ENCODE data around the gene RASL10B.

RASL10B gene

DNA sequence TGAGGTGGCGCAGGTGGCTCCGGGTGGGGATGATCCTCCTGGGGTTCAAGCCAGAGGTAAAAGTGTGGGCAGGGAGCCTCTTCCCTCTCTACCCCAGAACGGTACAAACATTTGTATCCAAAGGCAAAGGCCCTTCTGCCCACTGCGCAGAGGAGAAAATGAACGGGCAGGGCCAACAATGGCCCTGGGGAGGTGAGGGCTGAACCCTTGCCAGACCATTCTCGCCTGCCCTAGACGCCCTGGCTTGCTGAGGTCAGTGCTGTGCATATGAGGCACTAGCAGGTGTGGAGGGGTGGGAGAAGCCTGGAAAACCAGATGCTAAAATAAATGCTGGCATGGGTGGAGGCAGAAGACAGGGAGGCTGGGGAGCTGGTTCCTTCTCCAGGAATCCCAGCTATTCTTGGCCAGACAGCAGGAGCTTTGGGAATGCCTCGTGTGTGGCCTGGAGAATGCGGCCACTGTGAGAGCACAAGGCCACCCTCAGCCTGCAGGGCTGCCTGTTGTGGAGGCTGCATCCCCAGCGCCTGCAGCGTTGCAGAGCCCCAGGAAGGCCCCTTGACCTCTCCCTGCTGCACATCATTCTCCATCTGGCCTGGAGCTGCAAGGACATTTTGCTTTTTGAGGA, 33.8 kb downstream of the RASL10B start:
- Mint-ChIP-seq H3K36me3 (no peaks in the 10 kb centered on the region), H3K27me3 (no peaks in the 10 kb centered on the region), H3K4me3 (peak overlapping the region; percentile 93), H3K4me1 (peaks cover 9% of the 10 kb centered on the region), H3K9me3 (no peaks in the 10 kb centered on the region), H3K27ac (no peak overlapping the region)

DNA sequence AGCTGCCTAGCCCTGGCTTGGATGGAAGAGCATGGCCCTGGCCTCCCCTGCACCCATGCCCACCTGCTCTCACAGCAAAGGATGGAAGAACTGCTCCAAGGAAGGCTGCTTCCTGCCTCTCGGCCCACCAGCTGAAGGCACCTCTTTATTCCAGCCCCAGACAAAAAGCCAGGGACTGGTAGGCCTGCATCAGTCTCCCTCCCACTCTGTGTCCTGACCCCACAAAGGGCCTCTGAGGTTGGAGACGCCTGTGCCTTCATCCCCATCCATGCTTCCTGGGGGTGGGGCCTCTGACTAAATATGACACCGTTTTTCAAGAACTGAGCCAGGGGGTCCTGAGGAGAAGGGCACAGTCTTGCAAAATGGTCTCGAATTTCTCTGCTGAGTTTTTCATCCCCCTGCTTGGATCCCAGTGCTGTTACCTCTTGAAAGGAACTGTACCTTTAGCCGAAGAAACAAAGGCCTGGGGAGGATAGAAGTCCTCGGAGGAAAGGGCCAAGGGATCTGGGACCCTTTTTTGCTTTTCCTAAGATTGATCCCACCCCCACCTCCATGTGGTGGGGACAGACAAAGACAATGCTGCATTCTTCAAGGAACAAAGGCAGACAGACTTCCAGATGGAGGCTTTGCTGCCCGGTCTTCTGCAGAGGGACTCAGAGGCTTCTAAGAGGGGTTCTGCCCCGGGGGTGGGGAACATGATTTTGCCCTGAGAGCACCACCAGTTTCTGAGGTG, 34.5 kb downstream of the RASL10B start:
- Mint-ChIP-seq H3K4me1 (peaks cover 9% of the 10 kb centered on the region), H3K27me3 (no peaks in the 10 kb centered on the region), H3K4me3 (peak overlapping the region; percentile 42), H3K36me3 (no peaks in the 10 kb centered on the region), H3K27ac (no peak overlapping the region), H3K9me3 (no peaks in the 10 kb centered on the region)

DNA sequence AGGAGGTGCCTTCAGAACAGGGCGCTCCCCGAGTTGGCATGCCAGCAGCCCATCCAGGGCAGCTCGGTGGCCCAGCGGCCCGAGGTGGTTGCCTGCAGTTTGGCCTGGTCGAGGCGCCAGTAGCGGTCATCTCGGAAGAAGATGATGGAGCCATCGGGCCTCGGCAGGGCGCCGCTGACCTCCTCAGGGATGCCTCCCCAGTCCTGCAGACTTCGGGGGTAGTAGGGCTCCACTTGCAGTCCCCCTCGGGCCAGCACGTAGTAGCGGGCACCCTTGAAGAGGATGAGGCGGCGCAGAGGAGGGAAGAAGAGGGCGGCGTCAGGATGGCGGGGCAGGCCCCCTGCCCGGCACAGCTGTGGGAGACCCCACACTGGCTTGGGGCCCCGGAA, 35.0 kb downstream of the RASL10B start:
- Mint-ChIP-seq H3K36me3 (no peaks in the 10 kb centered on the region), H3K27me3 (no peaks in the 10 kb centered on the region), H3K4me3 (no peak overlapping the region), H3K27ac (no peak overlapping the region), H3K4me1 (peaks cover 9% of the 10 kb centered on the region), H3K9me3 (no peaks in the 10 kb centered on the region)

DNA sequence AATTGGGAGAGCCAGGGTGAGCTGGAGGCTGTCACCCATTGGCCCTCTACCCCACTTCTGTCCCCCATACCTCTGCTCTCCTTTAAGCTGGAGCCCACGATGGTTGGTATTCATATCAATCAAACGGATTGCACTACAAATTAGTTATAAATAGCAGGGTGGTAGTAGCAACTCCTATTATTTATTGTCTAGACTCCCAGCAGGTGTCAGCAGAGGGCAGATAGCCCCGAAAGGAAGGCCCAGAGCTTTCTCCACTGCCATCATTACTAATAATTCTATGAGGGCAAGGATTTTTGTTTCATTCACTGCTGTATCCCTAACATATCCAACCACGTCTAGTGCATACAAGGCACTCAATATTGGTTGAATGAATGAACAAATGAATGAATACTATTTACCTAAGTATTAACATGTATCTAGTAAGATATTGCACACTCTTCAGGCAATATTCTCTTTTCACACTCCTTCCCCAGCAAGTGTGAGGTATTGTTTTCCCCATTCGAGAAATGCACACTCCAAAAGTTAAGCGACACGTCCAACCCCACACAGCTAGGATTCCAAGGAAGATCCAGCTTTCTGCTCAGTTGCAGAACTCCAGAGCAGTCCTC, 35.6 kb downstream of the RASL10B start:
- H3K9me3 Mint-ChIP-seq = no peaks in the 10 kb centered on the region
- H3K36me3 Mint-ChIP-seq = no peaks in the 10 kb centered on the region
- H3K27ac Mint-ChIP-seq = no peak overlapping the region
- H3K27me3 Mint-ChIP-seq = no peaks in the 10 kb centered on the region
- peaks cover 9% of the 10 kb centered on the region for H3K4me1 Mint-ChIP-seq
- H3K4me3 Mint-ChIP-seq = no peak overlapping the region

DNA sequence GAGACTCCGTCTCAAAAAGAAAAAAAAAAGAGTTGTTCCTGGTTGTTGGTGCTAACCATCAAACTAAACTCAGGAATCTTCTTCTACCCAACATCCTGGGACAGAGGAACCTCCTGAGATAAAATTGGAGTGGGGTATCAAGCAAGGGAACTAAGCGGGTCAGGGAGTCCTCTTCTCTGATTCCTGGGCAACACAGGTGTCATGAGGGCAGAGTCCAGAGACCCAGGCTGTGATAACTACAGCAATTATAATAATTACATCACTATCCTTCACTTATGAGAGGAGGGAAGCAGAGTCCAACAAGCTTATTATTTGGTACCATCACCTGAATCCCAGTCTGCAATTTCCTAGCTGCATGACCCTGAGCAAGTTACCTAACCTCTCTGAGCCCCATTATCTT, 37.4 kb downstream of the RASL10B start:
- no peaks in the 10 kb centered on the region for H3K27me3 Mint-ChIP-seq
- no peaks in the 10 kb centered on the region for H3K36me3 Mint-ChIP-seq
- H3K4me3 Mint-ChIP-seq = no peak overlapping the region
- no peaks in the 10 kb centered on the region for H3K9me3 Mint-ChIP-seq
- H3K27ac Mint-ChIP-seq = no peak overlapping the region
- H3K4me1 Mint-ChIP-seq = peaks cover 9% of the 10 kb centered on the region

DNA sequence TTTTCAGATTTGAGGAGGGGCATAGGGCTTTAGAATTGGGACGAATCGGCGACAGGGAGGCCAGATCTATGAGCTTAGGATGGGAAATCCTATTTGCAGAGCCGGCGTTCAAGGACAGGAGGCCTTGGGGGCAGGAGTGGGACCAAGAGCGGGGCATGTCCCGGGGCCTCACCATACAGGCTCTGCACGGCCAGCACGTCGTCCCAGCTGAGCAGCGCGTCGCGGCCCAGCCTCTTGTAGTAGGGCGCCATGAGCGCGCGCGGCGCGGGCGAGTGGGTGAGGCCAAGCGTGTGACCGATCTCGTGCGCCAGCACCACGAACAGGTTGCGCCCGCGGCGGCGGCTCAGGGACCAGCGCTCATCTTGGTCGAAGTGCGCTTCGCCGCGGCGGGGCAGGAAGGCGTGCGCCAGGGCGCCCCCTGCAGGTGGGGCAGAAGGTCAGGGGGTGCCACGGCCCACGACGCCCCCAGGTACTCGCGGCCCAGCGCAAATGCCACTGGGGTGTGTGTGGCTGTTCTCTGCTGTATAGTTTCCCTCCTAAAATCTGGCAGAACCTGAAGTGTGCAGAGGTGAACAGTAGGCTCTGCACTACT, 38.6 kb downstream of the RASL10B start:
- H3K9me3 Mint-ChIP-seq = no peaks in the 10 kb centered on the region
- H3K36me3 Mint-ChIP-seq = no peaks in the 10 kb centered on the region
- H3K27ac Mint-ChIP-seq = no peak overlapping the region
- H3K4me1 Mint-ChIP-seq = peaks cover 2% of the 10 kb centered on the region
- H3K27me3 Mint-ChIP-seq = no peaks in the 10 kb centered on the region
- H3K4me3 Mint-ChIP-seq = no peak overlapping the region

DNA sequence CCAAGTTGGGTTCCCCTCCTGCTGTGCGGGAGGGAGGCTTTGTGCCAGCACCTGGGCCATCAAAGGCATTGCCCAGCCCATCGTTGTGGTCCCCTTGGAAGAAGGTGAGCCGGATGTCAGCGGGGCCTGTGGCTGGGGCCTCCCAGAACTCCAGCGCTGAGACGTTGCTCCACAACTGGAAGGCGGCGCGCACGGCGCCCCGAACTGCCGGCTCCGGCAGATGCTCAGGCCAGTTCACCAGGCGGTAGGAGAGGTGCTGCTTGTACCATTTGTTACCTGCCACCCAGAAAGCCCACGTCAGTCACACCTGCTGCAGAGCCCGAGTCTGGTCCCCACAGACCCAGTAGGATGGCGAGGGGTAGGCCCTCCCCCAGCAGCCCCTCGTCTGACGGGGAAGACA, 41.7 kb downstream of the RASL10B start:
- no peaks in the 10 kb centered on the region for H3K27me3 Mint-ChIP-seq
- no peaks in the 10 kb centered on the region for H3K9me3 Mint-ChIP-seq
- no peak overlapping the region for H3K27ac Mint-ChIP-seq

DNA sequence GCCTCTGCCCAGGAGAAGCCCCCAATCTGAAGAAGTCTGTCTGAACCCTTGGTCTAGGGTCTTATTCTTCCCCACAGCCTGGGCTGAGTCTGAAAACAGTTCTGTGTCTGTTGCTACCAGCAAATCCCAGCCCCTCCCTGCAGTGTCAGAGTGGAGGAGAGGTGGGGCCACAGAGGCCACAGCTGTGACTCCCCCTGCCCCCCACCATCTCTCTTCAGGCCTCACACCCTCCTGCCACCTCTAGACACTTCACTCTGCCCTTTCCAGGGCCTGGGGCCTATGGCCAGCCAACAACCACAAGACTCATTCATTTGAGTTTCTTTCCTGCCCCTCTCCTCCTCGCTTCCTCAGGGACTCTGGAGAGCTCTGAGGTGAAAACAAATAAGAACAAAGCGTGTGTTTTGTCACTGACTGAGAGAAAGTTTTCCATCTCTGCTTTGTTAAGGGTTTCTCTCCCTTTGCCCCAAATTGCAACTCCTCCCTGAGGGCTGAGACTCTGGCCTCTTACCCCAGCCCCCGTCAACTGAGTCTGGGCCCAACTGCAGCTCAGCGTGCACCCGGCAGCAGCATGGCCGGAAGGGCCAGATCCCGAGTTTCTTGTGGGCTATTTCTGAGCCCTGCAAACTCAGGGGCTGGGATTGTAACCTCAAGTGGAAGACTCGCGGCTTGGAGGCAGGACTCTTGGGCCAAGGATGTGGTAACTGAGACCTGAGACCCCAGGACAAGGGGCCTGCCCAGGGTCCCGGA, 42.4 kb downstream of the RASL10B start:
- Mint-ChIP-seq H3K27ac (no peak overlapping the region), H3K9me3 (no peaks in the 10 kb centered on the region), H3K4me1 (no peaks in the 10 kb centered on the region)

More for the DNA sequence above, 41.7 kb downstream of the RASL10B start:
- no peak overlapping the region for H3K4me3 Mint-ChIP-seq
- H3K36me3 Mint-ChIP-seq = no peaks in the 10 kb centered on the region
- H3K4me1 Mint-ChIP-seq = no peaks in the 10 kb centered on the region

DNA sequence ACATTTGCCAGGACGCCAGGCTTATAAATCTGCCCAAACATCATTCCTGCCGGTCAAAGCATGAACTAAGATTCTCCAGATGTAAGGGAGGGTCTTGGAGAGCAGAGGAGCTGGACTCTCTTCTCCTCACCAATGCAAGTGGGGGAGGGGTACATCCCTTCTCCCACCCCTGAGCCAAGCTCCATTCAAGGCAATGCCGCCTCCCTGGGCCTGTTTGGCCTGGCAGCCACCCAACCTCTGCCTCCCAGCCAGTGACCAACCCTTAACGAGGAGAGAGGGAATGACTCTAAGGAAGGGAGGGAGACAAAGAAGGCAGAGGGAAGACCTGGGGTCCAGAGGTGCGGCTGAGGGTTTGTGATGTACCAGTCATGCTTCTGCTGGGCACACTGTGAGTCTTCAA, 43.1 kb downstream of the RASL10B start:
- Mint-ChIP-seq H3K36me3 (no peaks in the 10 kb centered on the region), H3K27ac (no peak overlapping the region), H3K4me1 (no peaks in the 10 kb centered on the region), H3K27me3 (no peaks in the 10 kb centered on the region), H3K4me3 (no peak overlapping the region), H3K9me3 (no peaks in the 10 kb centered on the region)

More for the DNA sequence above, 42.4 kb downstream of the RASL10B start:
- no peaks in the 10 kb centered on the region for H3K36me3 Mint-ChIP-seq
- H3K4me3 Mint-ChIP-seq = no peak overlapping the region
- no peaks in the 10 kb centered on the region for H3K27me3 Mint-ChIP-seq

DNA sequence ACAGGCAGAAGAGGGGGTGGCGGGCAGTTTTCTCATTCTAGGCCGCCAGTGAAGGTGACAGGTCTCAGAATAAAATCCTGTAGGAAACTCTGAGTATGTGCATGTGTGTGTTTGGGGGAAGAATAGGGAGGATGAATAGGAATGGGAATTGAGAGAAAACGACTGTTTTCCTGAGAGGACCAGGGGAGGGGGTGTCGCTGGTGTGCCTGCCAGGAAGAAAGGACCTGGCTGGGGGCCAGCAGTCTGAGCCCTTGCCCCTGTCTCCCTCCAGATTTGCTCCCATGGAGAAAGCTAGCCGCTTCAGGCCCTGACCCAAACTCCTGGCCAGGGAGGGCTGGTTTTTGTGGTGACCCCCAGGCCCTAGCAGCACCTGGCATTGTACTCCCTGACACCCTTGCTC, 43.6 kb downstream of the RASL10B start:
- Mint-ChIP-seq H3K4me1 (no peaks in the 10 kb centered on the region), H3K4me3 (no peak overlapping the region), H3K27ac (no peak overlapping the region)

DNA sequence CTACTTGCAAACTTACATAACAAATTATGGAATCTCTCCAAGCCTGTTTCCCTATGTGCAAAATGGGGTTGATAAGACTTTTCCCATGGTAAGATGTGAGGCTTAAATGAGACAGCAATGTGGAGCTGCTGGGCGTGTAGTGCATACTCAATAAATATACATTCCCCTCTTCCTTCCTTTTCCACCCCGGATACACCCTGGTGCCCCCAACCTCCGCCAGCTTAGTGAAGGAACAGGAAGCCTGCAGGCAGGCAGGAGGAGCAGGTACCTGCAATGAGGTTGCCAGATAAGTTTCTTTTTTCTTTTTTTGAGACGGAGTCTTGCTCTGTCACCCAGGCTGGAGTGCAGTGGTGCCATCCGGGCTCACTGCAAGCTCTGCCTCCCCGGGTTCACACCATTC, 44.1 kb downstream of the RASL10B start:
- no peak overlapping the region for H3K4me3 Mint-ChIP-seq
- H3K4me1 Mint-ChIP-seq = no peaks in the 10 kb centered on the region
- no peaks in the 10 kb centered on the region for H3K9me3 Mint-ChIP-seq
- no peak overlapping the region for H3K27ac Mint-ChIP-seq
- H3K27me3 Mint-ChIP-seq = no peaks in the 10 kb centered on the region
- no peaks in the 10 kb centered on the region for H3K36me3 Mint-ChIP-seq

More for the DNA sequence above, 43.6 kb downstream of the RASL10B start:
- H3K27me3 Mint-ChIP-seq = no peaks in the 10 kb centered on the region
- no peaks in the 10 kb centered on the region for H3K9me3 Mint-ChIP-seq
- H3K36me3 Mint-ChIP-seq = no peaks in the 10 kb centered on the region

DNA sequence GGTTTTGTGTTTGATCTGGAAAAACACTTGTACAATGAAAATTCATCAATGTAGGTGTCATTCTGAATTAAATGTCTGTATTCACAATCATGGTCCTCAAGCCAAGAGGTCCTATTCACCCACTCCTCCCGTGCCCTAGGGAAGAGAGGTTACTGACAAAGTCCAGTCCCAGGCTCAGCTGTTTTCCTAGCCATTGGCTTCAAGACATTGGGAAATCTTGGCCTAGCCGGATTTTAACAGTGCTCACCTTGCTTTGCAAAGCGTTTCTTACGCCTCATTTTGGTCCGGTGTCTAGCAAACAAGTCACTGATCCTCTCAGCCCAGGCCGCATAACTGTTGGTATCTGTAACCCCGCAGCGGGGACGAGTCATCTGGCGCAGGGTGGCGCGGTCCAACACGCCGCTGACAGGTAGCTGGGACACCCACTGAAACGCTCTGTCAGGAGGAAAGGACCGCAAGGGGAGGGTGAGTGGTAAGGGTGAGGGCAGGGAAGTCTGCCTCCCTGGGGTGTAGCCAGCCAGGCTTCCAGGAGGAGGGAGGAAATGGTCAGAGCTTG, 47.3 kb downstream of the RASL10B start:
- Mint-ChIP-seq H3K36me3 (peaks cover 1% of the 10 kb centered on the region), H3K4me3 (no peak overlapping the region), H3K4me1 (no peaks in the 10 kb centered on the region), H3K27me3 (no peaks in the 10 kb centered on the region), H3K9me3 (no peaks in the 10 kb centered on the region), H3K27ac (no peak overlapping the region)

DNA sequence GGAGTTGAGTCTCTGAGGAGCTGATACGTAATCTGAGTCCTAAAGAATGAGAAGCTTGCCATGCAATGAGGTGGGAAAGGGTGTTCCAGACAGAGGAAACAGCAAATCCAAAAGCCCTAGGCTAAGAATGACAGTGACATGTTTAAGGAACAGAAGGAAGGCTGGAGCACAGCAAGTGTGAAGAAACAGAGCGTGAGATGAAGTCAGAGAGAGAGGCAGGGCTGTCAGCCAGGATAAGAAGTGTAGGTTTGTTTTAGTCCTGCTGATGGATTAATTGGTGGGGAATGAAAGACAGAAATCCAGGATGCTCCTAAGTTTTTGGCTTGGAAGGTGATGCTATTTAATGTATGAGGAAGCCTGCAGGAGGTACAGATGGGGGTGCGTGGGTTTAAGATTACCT, 49.5 kb downstream of the RASL10B start:
- Mint-ChIP-seq H3K27ac (no peak overlapping the region), H3K27me3 (no peaks in the 10 kb centered on the region), H3K9me3 (no peaks in the 10 kb centered on the region), H3K36me3 (peaks cover 1% of the 10 kb centered on the region), H3K4me3 (no peak overlapping the region), H3K4me1 (no peaks in the 10 kb centered on the region)

DNA sequence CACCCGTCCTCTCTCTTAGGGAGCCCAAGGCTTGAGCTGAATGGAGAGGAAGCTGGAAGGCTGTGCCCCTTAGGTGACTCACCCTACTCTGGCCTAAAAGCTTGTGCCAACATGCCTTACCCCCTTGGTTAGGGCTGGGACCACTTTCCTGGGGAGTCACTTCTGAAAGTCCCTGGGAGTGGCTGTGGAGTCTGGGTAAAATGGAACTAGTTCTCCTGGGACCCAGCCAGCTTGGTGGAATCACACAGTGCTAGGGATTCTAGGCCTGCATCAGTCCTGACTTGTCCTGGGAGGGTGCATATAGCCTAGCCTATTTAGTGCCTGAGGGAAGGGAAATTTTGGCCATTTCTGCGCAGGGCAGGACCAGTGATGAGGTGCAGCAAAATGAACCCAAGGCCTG, 53.5 kb downstream of the RASL10B start:
- Mint-ChIP-seq H3K4me3 (no peak overlapping the region), H3K36me3 (peaks cover 1% of the 10 kb centered on the region), H3K4me1 (peaks cover 17% of the 10 kb centered on the region), H3K9me3 (no peaks in the 10 kb centered on the region), H3K27me3 (no peaks in the 10 kb centered on the region), H3K27ac (no peak overlapping the region)

DNA sequence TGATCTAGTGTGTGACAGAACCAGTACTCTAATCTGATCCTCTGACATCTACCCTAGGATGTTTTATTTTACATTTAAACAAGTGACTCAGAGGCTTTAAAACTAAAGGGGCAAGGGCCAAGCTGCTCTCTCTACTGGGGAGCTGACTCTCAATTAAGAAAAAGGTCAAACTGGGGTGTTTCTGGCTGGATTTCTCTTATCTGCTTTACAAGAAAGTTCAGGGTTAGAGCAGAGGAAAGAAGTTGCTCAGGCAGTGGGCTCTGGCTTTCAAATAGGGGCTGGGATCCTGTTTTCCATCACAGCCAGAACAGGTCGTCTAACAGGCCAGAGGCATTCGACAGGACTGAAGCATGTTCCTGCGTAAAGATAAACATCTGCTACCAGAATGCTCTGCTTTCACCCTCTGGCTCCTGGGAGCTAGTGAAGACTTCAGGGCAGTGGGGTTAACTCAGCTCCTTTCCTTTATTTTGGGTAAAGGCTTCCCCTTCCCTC, 55.5 kb downstream of the RASL10B start:
- H3K9me3 Mint-ChIP-seq = no peaks in the 10 kb centered on the region
- H3K36me3 Mint-ChIP-seq = no peaks in the 10 kb centered on the region
- H3K4me1 Mint-ChIP-seq = peaks cover 24% of the 10 kb centered on the region
- H3K4me3 Mint-ChIP-seq = no peak overlapping the region
- H3K27ac Mint-ChIP-seq = no peak overlapping the region
- no peaks in the 10 kb centered on the region for H3K27me3 Mint-ChIP-seq

Data from activated naive CD4-positive, alpha-beta T cell treated with anti-CD3 and anti-CD28 coated beads, Interleukin-2, amount 50 U/mL, for 24 hours (primary cell).